Neuronal stem cell (in vitro differentiated cells): Measurements from ENCODE around the gene SLC25A26.
A peak's percentile ranks its signal among the peaks of the same experiment; 100 is the strongest.
"Not testable (repeated sequence)": the region's sequence is repeated elsewhere in the genome, so short reads cannot be mapped to it uniquely, and the experiment has no call there.

Source experiments
- DNase-seq: peaks from one replicate; pipeline ENCODE4 v3.0.0-alpha.2; 2013; ENCODE audit warnings: low spot score
- H2AFZ ChIP-seq: one replicate; pipeline ENCODE4 v1.6.1; 2013; ENCODE audit warnings: mild to moderate bottlenecking, low read length, inconsistent platforms
- H2AK5ac ChIP-seq: 2 replicates; pipeline ENCODE4 v1.6.1; 2013; ENCODE audit warnings: low read depth, mild to moderate bottlenecking, inconsistent platforms, low read length, moderate library complexity, mixed read lengths
- H2BK120ac ChIP-seq: 2 replicates; pipeline ENCODE4 v1.6.1; 2013; ENCODE audit warnings: low read depth, mild to moderate bottlenecking, inconsistent platforms, low read length, moderate library complexity, mixed read lengths
- H2BK12ac ChIP-seq: one replicate; pipeline ENCODE4 v1.6.1; 2013; ENCODE audit warnings: low read length, inconsistent platforms
- H2BK15ac ChIP-seq: 2 replicates; pipeline ENCODE4 v1.6.1; 2013; ENCODE audit warnings: mild to moderate bottlenecking, low read length, inconsistent platforms, mixed read lengths
- H2BK5ac ChIP-seq: one replicate; pipeline ENCODE4 v1.6.1; 2013; ENCODE audit warnings: inconsistent platforms, mild to moderate bottlenecking, low read length, moderate library complexity
- H3K14ac ChIP-seq: one replicate; pipeline ENCODE4 v1.6.1; 2013; ENCODE audit warnings: low read length, inconsistent platforms
- H3K18ac ChIP-seq: 2 replicates; pipeline ENCODE4 v1.6.1; 2013; ENCODE audit warnings: low read length, inconsistent platforms
- H3K23ac ChIP-seq: 2 replicates; pipeline ENCODE4 v1.6.1; 2013; ENCODE audit warnings: low read depth, mild to moderate bottlenecking, mixed read lengths, low read length, inconsistent platforms; ENCODE audit not compliant: poor library complexity
- H3K27ac ChIP-seq: replicated peaks from 3 replicates; pipeline ENCODE4 v1.5.1; 2013; ENCODE audit warnings: low read length, inconsistent platforms
- H3K27me3 ChIP-seq, 3 experiments: 2 replicates each; pipeline ENCODE4 v1.6.1; 2013; ENCODE audit warnings: low read length in 3 of 3, mild to moderate bottlenecking in 2 of 3, inconsistent platforms in 1 of 3, low read depth in 1 of 3, mixed read lengths in 1 of 3, moderate library complexity in 1 of 3; ENCODE audit not compliant: control insufficient read depth in 3 of 3, insufficient read depth in 3 of 3
- H3K36me3 ChIP-seq, 2 donors: replicated peaks in 1 of 2; 2 replicates each; pipeline ENCODE4 v1.6.1; 2013; ENCODE audit warnings: low read length in 2 of 2; ENCODE audit not compliant: control insufficient read depth in 2 of 2, insufficient read depth in 2 of 2
- H3K4ac ChIP-seq: 2 replicates; pipeline ENCODE4 v1.6.1; 2013; ENCODE audit warnings: inconsistent platforms, mild to moderate bottlenecking, low read length, moderate library complexity
- H3K4me1 ChIP-seq, 2 donors: 1 replicate in 1 of 2; 2 replicates in 1 of 2; pipeline ENCODE4 v1.6.1; 2013; ENCODE audit warnings: low read length in 2 of 2, low read depth in 1 of 2; ENCODE audit not compliant: control insufficient read depth in 2 of 2, insufficient read depth in 1 of 2
- H3K4me2 ChIP-seq: one replicate; pipeline ENCODE4 v1.6.1; 2013; ENCODE audit warnings: mild to moderate bottlenecking, low read length, inconsistent platforms; ENCODE audit not compliant: insufficient read depth, poor library complexity, severe bottlenecking
- H3K4me3 ChIP-seq, 2 donors: 2 replicates each; pipeline ENCODE4 v1.5.1; 2013; ENCODE audit warnings: low read length in 2 of 2, mild to moderate bottlenecking in 2 of 2, inconsistent platforms in 1 of 2, moderate library complexity in 1 of 2
- H3K79me1 ChIP-seq: one replicate; pipeline ENCODE4 v1.6.1; 2013; ENCODE audit warnings: low read depth, mild to moderate bottlenecking, inconsistent platforms, low read length, moderate library complexity
- H3K9ac ChIP-seq: one replicate; pipeline ENCODE4 v1.6.1; 2013; ENCODE audit warnings: mild to moderate bottlenecking, low read depth, low read length, inconsistent platforms; ENCODE audit not compliant: poor library complexity
- H3K9me3 ChIP-seq, 2 donors: replicated peaks in 1 of 2; 2 replicates each; pipeline versions ENCODE3 to v1.6.1; 2013; ENCODE audit warnings: low read length in 2 of 2, mild to moderate bottlenecking in 2 of 2, inconsistent platforms in 1 of 2, low read depth in 1 of 2, mixed read lengths in 1 of 2, moderate library complexity in 1 of 2; ENCODE audit not compliant: control insufficient read depth in 2 of 2, insufficient read depth in 1 of 2
- H4K8ac ChIP-seq: one replicate; pipeline ENCODE4 v1.6.1; 2013; ENCODE audit warnings: low read depth, mild to moderate bottlenecking, inconsistent platforms, low read length, moderate library complexity
- H4K91ac ChIP-seq: one replicate; pipeline ENCODE4 v1.6.1; 2013; ENCODE audit warnings: low read length, low read depth, mild to moderate bottlenecking, inconsistent platforms; ENCODE audit not compliant: poor library complexity
- WGBS, 2 donors: extraction: QIAGEN DNeasy Blood & Tissue Kit; methylation state at CpG; one replicate each; pipeline ENCODE4 v1.1.7; 2013; ENCODE audit warnings: missing lambda C conversion rate in 2 of 2, mixed read lengths in 1 of 2; ENCODE audit not compliant: insufficient read length in 2 of 2, insufficient replicate concordance in 1 of 2; ENCODE audit errors: extremely low coverage in 2 of 2; 5-methylcytosine and 5-hydroxymethylcytosine counted together

Gene SLC25A26

GRCh38 chr3:66416556-66417304 lies 195.9 kb downstream of the SLC25A26 start:
- Histone ChIP-seq H3K18ac (no peak overlapping the region), H3K4me2 (no peak overlapping the region), H2BK120ac (no peak overlapping the region), H3K4ac (no peak overlapping the region), H3K9ac (no peak overlapping the region), H3K79me1 (peaks cover 27% of the 10 kb centered on the region), H3K14ac (no peak overlapping the region), H4K8ac (no peak overlapping the region), H2AK5ac (no peak overlapping the region), H3K9me3 (peaks cover 5 to 25% of the 10 kb centered on the region in 2 donors), H3K27ac (no peak overlapping the region), H3K4me3 (no peak overlapping the region), H3K23ac (no peak overlapping the region), H2BK15ac (no peak overlapping the region), H3K27me3 (no peaks in the 10 kb centered on the region), H3K36me3 (peaks cover 67 to 82% of the 10 kb centered on the region in 2 donors), H2AFZ (no peak overlapping the region), H2BK5ac (no peak overlapping the region), H2BK12ac (no peak overlapping the region), H3K4me1 (peaks cover 15% of the 10 kb centered on the region in 2 donors), H4K91ac (no peak overlapping the region)
- WGBS, 2 donors = no CpG with 5 or more reads among the region's 14 CpGs
- no peak for DNase-seq

GRCh38 chr3:66418475-66418931 lies 197.7 kb downstream of the SLC25A26 start:
- no peak overlapping the region for H2BK120ac ChIP-seq
- no peak overlapping the region for H3K27ac ChIP-seq
- no peak overlapping the region for H2AK5ac ChIP-seq
- H3K4me1 ChIP-seq = peaks cover 15% of the 10 kb centered on the region in 2 donors
- no peak overlapping the region for H3K9ac ChIP-seq
- H2BK5ac ChIP-seq = no peak overlapping the region
- no CpG with 5 or more reads among the region's 12 CpGs for WGBS, 2 donors
- H3K27me3 ChIP-seq = no peaks in the 10 kb centered on the region
- H3K4ac ChIP-seq = no peak overlapping the region
- H3K23ac ChIP-seq = no peak overlapping the region
- H3K36me3 ChIP-seq = peaks cover 57 to 68% of the 10 kb centered on the region in 2 donors
- no peak overlapping the region for H3K4me2 ChIP-seq
- H3K79me1 ChIP-seq = peaks cover 22% of the 10 kb centered on the region
- no peak overlapping the region for H3K14ac ChIP-seq
- no peak overlapping the region for H2BK15ac ChIP-seq
- no peak overlapping the region for H2AFZ ChIP-seq
- no peak overlapping the region for H2BK12ac ChIP-seq
- H3K9me3 ChIP-seq = peaks cover 8 to 39% of the 10 kb centered on the region in 2 donors
- no peak for DNase-seq
- peak overlapping the region; percentile 59 for H3K18ac ChIP-seq
- H4K8ac ChIP-seq = no peak overlapping the region
- no peak overlapping the region for H4K91ac ChIP-seq
- H3K4me3 ChIP-seq = no peak overlapping the region

GRCh38 chr3:66419036-66419435 lies 198.2 kb downstream of the SLC25A26 start:
- no peak overlapping the region for H2AFZ ChIP-seq
- H2BK15ac ChIP-seq = no peak overlapping the region
- peaks cover 13 to 44% of the 10 kb centered on the region in 2 donors for H3K9me3 ChIP-seq
- no peak overlapping the region for H3K9ac ChIP-seq
- H3K4me1 ChIP-seq = peaks cover 15% of the 10 kb centered on the region in 2 donors
- no peak overlapping the region for H2BK12ac ChIP-seq
- H3K27me3 ChIP-seq = no peaks in the 10 kb centered on the region
- H3K4me3 ChIP-seq = no peak overlapping the region
- H3K36me3 ChIP-seq = peaks cover 61 to 68% of the 10 kb centered on the region in 2 donors
- H3K4me2 ChIP-seq = no peak overlapping the region
- no CpG with 5 or more reads among the region's 14 CpGs for WGBS, 2 donors
- no peak overlapping the region for H2BK120ac ChIP-seq
- peaks cover 24% of the 10 kb centered on the region for H3K79me1 ChIP-seq
- no peak overlapping the region for H4K91ac ChIP-seq
- H3K23ac ChIP-seq = no peak overlapping the region
- peak overlapping the region; percentile 42 for H3K27ac ChIP-seq
- DNase-seq = no peak
- H2BK5ac ChIP-seq = no peak overlapping the region
- no peak overlapping the region for H2AK5ac ChIP-seq
- H4K8ac ChIP-seq = no peak overlapping the region
- no peak overlapping the region for H3K14ac ChIP-seq
- H3K4ac ChIP-seq = no peak overlapping the region
- H3K18ac ChIP-seq = peak overlapping the region; percentile 44

- not testable (repeated sequence) for H3K27ac ChIP-seq, H3K18ac ChIP-seq, H2AFZ ChIP-seq, H3K4me3 ChIP-seq, H2BK12ac ChIP-seq, H2BK5ac ChIP-seq, DNase-seq, H4K8ac ChIP-seq, H2BK120ac ChIP-seq, H3K14ac ChIP-seq, H2AK5ac ChIP-seq, H3K27me3 ChIP-seq, H4K91ac ChIP-seq, H3K23ac ChIP-seq, H3K9ac ChIP-seq, H3K4ac ChIP-seq, H3K4me2 ChIP-seq, H2BK15ac ChIP-seq
- Histone ChIP-seq H3K36me3 (peaks cover 60 to 69% of the 10 kb centered on the region in 2 donors), H3K79me1 (peaks cover 21% of the 10 kb centered on the region), H3K9me3 (peaks cover 16 to 57% of the 10 kb centered on the region in 2 donors), H3K4me1 (peaks cover 15% of the 10 kb centered on the region in 2 donors)
- WGBS, 2 donors = no CpG with 5 or more reads among the region's 3 CpGs
Measured at GRCh38 chr3:66421144-66421543, 200.3 kb downstream of the SLC25A26 start.
